Stimulated activated naive CD4-positive, alpha-beta T cell (primary cell): Measurements from ENCODE around the gene POU2F1.
"Not testable (repeated sequence)": the region's sequence is repeated elsewhere in the genome, so short reads cannot be mapped to it uniquely, and the experiment has no call there.

Experiments
- DNase-seq, 6 experiments: peaks; one replicate each; lab custom pipeline; 2025; lab: John Stamatoyannopoulos, UW

Gene POU2F1

DNA sequence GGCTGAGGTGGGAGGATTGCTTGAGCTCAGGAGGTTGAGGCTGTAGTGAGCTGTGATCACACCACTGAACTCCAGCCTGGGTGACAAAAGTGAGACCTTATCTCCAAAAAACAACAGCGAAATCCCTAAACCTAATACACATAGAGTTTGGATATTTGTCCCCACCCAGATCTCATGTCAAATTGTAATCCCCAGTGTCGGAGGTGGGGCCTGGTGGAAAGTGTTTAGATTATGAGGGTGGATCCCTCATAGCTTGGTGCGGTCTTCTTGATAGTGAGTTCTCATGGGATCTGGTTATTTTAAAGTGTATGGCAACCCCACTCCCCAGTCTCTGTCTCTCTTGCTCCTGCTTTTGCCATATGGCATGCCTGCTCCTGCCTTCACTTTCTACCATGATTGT is 94.0 kb downstream of the POU2F1 start:
- no peak for DNase-seq

DNA sequence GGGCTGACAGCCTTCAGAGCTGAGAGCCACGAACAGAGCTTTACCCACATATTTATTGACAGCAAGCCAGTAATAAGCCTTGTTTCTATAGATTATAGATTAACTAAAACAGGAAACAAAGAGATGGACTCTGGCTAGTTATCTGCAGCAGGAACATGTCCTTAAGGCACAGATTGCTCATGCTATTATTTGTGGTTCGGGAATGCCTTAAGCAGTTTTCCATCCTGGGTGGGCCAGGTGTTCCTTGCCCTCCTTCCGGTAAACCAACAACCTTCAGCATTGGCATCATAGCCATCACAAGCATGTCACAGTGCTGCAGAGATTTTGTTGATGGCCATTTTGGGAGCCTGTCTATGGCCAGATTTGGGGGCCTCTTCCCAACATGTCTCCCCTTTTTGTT is 96.8 kb downstream of the POU2F1 start:
- no peak for DNase-seq

DNA sequence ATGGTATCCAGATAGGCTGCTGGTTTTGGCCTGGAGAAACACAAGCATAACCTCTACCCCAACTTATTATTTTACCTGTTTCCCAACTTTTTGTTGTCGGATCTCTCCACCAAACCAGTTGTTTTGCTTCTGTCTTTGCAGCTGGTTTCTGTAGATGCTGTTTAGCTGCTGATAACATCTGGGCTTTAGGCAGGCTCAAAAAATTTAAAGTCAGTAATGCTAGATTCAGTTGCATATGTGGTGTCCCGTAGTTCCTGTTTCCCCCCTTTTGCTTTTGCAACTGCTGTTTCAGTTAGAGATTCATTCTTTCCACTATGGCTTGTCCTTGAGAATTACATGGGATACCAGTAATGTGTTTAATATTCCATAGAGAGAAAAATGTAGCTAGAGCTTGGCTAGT is 98.5 kb downstream of the POU2F1 start:
- not testable (repeated sequence) for DNase-seq

DNA sequence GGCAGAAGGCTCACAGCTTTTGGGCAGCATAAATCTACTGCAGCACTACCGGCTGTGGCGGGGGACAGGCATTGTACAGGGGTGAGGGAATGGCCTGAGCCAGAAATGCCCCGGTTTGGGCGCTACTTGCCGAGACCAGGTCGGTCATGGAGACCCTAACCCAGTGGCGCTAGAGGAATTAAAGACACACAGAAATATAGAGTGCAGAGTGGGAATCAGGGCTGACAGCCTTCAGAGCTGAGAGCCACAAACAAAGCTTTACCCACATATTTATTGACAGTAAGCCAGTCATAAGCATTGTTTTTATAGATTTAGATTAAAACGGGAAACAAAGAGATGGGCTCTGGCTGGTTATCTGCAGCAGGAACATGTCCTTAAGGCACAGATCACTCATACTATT is 101.8 kb downstream of the POU2F1 start:
- no peak for DNase-seq

DNA sequence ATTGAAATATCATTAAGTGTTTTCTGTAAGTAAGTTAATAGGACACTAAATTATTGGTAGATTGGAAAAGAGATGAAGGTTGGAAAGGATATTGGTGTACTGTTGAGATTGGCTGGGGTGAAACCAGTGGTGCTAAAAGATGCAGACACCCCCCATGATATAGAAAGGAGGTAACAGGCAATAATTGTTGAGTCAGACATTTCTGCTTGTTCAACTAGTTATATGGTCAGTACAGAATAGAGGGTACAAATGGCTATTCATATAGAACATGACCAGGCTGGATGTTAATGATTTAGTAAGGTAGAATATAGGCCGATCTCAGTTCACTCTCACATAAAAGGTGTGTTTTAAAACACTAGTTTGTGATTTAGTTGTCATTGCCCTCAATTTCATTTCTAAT is 104.5 kb downstream of the POU2F1 start:
- no peak for DNase-seq

DNA sequence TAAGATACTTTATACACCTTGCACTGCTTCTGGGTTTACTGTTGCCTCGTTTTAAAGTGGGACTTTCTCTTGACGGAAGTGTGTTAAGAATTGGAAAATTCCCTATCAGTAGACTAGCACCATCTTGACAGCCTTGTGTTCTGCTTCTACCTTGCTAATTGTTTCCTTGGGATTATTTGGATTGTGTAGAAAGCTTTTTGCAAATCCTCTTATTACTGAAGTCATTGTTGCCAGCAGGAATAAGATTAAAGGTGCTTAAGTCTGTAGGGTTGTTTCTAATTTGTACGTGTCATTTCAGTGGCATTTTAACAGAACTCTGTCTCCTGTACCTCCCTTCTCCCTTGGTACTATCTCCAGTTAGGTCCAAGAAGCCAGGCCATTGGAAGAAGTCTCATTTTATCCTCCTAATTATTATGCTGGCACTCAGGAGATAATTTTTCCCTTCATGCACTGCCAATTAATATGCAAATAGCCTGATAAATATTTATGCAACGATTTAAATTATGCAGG is 107.7 kb downstream of the POU2F1 start:
- no peak for DNase-seq

DNA sequence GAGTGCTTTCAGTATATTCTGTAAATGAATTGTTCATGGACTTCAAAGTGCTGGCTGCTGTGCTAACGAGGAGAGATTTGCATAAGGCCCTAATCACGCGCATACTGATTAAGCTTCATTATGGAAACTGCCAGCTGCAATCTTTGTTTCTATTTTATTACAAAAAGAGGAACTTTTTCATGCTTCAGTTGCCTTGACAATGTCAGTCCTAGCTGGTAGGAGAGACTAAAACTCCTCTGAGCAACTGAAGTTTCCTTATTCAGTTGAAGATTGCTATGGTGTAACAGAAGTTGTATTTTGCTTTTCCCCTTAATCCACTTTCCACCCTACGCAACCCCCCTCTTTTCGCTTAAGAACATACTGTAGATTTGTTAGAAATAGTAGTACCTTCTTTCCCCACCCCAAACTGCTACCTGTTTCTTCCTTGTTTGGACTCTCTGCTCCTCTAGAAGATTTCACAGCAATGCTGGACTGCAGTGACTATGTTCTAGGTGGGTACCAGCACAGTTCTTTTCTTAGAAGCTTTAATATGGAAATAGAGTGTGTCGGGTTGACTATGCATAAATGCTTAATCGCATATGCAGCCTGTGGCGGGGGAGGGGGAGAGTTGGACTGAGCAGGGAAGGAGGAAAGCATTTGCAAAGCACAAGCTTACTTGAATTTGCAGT is 108.3 kb downstream of the POU2F1 start:
- DNase-seq = no peak

DNA sequence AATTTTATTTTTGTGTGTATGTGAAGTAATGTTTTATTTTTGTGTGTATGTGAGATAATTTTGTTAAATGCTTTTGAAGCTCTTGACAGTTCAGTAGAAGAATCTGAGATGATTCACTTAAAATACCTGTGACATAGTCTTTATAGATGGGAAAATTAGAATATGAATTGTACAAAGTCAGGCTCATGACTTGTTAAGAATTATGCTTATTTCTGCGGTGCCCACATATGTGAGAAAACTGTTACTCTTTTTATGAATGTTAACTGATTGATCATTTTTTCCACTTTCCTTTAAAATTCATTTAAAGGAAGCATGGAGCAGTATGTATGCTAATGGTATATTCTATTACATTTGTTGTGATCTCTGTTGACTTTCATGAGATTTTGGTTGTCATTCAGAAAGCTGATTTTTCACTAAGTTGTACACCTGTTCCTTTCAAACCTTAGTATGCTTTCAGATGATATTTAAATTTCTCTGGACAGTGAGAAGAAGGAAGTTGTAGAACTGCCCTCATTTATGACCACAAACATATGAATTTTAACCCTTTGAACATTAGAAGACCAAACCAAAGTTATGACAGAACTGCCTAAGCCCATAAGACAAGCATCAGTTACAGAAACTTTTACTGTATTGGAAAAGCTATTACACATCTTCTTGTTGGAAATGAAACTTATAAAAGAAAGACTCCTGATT is 110.1 kb downstream of the POU2F1 start:
- DNase-seq = no peak

DNA sequence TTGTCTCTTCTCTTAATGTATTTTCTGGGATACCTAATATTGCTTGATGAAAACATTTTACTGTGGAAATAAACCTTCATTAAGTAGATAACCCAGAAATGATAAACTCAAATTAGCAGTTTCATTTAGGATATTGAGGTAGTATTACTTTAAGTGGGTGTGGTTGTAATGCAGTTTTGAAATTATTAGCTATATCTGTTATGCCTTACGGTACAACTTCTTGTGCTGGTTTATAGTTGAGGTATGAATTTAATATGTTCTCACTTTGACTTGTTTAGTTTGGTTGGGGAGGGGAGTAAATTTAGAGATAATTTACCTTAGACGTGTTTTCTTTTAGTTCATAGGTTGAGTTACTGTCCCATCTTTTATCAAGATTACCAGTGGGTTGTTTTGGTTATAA is 111.0 kb downstream of the POU2F1 start:
- no peak for DNase-seq

DNA sequence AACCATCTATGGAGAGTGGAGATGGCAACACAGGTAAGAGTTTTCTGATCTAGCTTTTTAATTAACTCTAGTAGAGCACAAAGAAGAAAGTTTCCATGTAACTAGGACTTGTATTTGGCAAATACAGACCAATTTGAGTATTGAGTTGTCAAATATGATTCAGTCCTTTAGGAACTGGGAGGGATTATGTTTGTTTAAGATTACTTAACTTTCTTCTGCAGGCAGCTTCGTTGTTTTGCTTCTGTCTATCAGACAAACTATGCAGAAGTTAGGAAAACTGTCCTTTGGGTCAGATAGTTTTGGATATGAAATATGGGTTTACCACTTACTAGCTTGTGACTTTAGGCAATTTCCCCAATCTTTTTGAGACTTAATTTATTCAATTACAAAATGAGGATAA is 111.8 kb downstream of the POU2F1 start:
- DNase-seq = no peak

DNA sequence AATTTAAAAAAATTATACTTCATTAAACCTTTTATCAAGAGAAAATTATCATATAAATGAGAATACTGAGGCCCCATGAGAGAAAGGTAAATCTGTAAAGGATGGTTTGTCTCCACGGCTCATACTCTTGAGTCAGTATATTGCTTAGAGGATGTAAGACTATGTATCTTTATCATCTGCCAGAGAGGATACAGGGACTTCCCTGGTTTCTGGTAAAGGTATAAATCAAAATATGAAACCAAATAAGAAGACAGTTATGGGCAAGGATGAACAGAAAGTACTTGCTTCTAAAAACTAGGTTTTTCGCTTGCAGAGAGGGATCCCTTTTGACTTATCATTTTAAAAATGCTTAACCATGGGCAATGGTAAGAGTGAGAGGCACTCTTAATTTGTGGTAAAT is 112.4 kb downstream of the POU2F1 start:
- DNase-seq = no peak

DNA sequence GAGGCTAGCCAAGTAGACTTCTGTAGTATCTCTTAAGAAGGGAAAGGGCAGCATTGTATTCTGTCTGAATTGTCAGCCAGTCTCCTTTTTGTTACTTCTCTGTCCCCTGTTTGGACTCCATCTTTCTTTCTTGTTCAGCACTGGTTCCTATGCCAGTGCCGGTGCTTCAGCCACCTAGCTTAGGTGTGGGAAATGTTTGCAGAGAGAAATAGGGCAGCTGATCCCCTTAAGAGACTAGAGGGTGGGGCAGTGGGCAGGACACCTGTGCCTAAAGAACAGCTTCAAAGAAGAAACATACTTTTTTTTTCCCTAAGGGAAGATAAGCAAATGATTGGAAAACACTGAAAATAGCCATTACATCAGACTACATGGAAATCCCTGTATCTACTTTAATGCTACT is 113.0 kb downstream of the POU2F1 start:
- DNase-seq = no peak

DNA sequence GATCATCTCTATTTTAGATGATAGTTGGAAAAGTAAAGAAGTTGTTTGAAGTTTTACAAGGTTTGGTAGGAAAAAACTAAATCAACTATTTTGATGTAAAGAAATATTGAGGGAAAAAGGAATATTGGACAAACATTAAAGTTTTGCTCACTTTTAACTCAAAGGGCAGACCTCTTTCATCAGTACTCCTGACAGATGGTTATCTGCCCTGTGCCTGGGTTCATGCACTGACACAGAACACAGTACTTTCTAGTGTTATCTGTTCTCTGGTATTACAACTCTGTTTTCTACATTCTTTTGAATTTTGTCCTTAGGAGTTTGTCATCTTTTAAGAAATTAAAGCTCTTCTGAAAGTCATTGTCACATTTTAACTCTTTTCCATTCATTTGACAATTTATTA is 118.7 kb downstream of the POU2F1 start:
- DNase-seq = no peak

DNA sequence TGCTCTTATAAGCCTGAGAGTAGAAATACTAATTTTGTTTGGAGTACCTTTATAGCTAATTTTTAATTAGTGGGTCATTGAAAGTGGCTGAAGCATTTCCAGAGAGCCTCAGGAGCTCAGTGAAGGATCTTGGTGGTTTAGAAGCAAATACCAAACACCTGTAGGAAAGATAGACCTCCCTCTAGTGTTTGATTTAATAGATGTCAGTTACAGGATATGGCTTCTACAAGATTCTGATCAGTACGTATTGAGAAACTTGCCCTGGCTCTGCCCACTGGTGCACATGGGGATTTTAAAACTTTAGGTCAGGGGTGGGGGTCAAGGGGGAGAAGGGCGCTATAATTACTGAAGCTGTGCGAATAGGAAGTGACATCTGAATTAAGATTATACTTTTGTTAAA is 122.2 kb downstream of the POU2F1 start:
- DNase-seq = peak in 2 of 6 experiments; percentile 5 to 15

DNA sequence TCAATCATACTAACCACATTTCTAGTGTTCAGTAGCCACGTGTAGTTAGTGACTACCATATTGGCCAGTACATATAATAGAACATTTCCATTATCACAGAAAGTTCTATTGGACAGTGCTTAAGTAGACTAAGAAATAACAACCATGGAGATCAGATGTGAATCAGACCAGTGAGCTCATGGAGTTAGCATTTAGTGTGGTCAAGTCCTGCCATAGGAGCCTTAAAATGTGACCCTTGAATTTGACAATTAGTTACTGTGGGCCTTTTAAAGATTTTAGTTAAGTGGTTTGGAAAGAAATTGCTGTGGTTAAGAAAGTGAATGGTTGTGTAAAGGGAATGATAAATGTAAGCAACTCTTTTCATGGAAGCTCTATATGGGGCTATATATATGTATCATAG is 123.4 kb downstream of the POU2F1 start:
- DNase-seq = no peak

DNA sequence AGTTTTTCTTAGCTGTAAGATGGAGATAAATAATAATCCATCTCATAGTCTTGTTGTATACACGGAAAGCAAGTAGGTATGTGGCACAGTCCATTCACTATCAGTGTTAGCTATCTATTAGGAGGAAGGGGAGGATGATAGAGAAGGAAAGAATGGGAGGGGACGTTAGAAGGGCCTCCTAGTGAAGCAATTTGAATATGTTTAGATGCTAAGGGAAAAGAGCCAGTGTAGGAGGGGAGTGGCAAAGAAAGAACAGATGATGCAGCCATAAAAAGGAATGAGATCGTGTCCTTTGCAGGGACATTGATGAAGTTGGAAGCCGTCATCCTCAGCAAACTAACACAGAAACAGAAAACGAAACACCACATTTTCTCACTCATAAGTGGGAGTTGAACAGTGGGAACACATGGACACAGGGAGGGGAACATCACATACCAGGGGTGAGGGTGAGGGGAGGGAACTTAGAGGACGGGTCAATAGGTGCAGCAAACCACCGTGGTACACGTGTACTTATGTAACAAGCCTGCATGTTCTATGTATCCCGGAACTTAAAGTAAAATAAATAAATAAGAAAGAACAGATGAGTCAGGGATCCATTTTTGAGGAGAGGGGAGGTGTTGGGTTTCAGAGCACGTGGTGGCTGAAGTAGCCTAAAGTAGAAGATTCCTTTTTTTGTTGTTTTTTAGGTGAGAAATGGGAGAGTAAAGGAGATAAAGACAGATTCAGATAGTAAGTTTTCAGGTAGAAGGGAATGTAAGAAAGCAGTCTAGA is 124.1 kb downstream of the POU2F1 start:
- no peak for DNase-seq

DNA sequence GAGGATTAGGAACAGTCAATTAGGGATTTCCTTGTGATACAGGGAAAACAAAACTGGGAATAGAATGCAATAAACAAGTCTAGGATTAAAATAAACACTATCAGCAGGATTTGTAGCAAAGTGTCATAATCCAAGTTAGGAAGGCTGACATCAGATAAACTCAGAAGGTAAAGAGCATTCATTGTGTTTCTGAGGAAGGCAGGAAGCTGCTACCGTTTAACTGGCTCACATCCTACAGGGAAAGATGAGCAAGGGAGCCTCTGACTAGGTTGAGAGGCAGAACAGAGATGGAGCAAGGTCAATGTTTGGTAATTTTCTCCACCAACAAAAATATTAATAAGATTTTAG is 124.7 kb downstream of the POU2F1 start:
- DNase-seq = no peak

DNA sequence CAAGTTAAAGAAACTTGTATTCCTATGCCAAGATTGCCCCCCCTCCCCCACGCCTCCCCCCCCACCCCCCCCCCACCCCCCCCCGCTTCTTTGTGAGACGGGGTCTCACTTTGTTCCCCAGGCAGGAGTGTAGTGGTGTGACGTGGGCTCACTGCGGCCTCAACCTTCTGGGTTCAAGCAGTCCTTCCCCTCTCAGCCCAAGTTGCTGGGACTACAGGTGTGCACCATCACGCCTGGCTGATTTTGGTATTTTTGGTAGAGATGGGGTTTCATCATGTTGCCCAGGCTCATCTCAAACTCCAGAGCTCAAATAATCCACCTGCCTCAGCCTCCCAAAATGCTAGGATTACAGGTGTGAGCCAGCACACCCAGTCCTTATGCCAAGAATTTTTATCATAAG is 136.6 kb downstream of the POU2F1 start:
- no peak for DNase-seq

DNA sequence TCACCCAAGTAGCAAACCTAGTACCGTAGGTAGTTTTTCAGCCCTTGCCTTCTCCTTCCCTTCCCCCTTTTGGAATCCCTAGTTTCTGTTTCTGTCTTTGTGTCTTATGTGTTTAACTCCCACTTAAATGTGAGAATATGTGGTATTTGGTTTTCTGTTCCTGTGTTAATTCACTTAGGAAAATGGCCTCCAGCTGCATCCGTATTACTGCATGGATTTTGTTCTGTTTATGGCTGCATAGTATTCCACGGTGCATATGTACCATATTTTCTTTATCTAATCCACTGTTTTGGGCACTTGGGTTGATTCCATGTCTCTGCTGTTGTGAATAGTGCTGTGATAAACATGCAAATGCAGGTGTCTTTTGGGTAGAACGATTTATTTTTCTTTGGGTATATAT is 138.6 kb downstream of the POU2F1 start:
- DNase-seq = no peak

DNA sequence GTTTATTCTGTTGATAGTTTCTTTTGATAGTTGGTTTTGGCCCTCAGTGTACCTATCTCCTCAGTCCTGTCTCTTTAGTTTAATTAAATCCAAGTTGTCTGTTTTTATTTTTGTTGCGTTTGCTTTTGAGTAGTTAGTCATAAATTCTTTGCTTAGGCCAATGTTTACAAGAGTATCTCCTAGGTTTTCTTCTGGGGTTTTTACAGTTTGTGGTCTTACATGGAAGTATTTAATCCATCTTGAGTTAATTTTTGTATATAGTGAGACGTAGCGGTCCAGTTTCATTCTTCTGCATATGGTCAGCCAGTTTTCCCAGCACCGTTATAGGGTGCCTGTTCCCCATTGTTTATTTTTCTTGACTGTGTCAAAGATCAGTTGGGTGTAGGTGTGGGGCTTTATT is 139.4 kb downstream of the POU2F1 start:
- no peak for DNase-seq

DNA sequence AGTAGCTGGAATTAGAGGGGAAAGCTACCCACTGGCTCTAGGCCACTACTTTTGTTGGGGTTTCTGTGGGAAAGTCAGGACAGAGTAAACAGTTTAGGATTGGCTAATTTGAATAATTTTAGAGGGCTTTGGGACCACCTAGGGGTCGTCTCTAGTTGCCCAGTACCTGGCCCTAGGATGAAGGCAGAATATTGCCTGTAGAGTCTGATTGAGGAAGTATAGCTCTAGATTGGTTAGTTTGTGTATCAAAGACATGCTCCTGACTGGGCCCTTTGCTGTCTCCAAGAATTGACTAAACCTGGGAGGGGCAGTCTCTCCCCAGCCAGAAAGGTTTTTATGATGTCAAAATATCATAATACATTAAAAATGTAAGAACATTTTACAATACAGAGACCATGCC is 142.0 kb downstream of the POU2F1 start:
- DNase-seq = no peak

DNA sequence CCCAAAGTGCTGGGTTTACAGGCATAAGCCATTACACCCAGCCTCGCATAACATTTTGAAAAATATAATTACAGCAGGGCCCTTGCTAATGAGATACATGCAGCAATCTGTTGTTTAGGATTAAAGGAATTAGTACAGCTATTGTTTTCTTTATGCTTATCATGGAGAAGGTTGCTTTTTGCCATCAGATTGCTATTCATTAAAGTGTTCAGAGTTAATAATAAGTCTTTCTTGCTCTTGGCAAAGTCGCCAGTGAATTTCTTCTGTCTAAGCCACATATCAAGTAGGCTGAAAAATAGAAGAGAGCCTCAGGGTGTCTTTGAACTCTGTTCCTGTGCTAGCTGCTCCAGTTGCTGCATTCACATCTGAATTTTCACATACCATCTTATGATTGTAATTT is 144.1 kb downstream of the POU2F1 start:
- no peak for DNase-seq

DNA sequence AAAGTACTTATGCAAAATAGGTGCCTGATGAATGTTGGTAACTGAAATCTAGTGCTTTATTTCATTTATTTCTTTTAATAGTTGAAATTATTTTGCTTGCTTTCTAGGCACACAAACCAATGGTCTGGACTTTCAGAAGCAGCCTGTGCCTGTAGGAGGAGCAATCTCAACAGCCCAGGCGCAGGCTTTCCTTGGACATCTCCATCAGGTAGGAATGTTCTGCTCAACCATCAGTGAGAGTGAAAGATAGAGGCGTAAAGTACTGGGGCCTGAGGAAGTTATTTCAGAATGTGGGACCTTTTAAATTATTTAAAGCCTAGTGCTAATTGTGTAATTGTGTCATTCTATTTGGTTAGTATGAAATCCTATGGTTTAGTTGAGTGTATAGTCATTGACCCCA is 144.7 kb downstream of the POU2F1 start:
- no peak for DNase-seq
